Ovary (tissue), 9 donors: ENCODE data around the gene FUT1. TPM values are rescaled to one million over a fixed set of nuclear protein-coding genes. Genes with fewer than 3 reads are reported as not detected.
A peak's percentile ranks its signal among the peaks of the same experiment; 100 is the strongest.

ENCODE experiments used
- DNase-seq, 5 donors: peaks; one replicate each; pipeline ENCODE4 v3.0.0-alpha.2; 2019 to 2020
- H3K27ac ChIP-seq, 2 donors: fragments of 200-600 bp; one replicate each; pipeline versions ENCODE4 v1.5.1 to v1.8.0; 2019 to 2022
- H3K27me3 ChIP-seq: fragments of 200-600 bp; one replicate; pipeline ENCODE4 v1.8.0; 2022
- H3K36me3 ChIP-seq: fragments of 200-600 bp; sonication (generic); one replicate; pipeline ENCODE4 v1.5.1; 2019
- H3K4me1 ChIP-seq: one replicate; pipeline ENCODE4 v1.8.1; 2013; ENCODE audit warnings: mild to moderate bottlenecking, moderate library complexity; ENCODE audit not compliant: insufficient read depth
- H3K4me3 ChIP-seq: fragments of 200-600 bp; sonication (generic); one replicate; pipeline ENCODE4 v1.5.1; 2017
- H3K9me3 ChIP-seq, 2 donors: fragments of 200-600 bp in 1 of 2; sonication (generic) in 1 of 2; one replicate each; pipeline versions ENCODE4 v1.5.1 to v1.8.1; 2013 to 2019; ENCODE audit warnings: mild to moderate bottlenecking in 1 of 2, moderate library complexity in 1 of 2
- CTCF ChIP-seq, 3 donors: fragments of 450-650 bp in 2 of 3; fragments of 200-600 bp in 1 of 3; IDR thresholded peaks; one replicate each; pipeline versions ENCODE4 v1.5.1 to v1.8.0; 2016 to 2022; ENCODE audit warnings: antibody characterized with exemption in 3 of 3, mild to moderate bottlenecking in 1 of 3
- EP300 ChIP-seq: sonication (generic); formaldehyde crosslinking; IDR thresholded peaks from one replicate; pipeline ENCODE4 v1.6.1; 2017; ENCODE audit warnings: antibody characterized with exemption
- POLR2A ChIP-seq: fragments of 450-650 bp; IDR thresholded peaks from one replicate; pipeline ENCODE4 v1.6.1; 2017; ENCODE audit warnings: antibody characterized with exemption, mild to moderate bottlenecking, moderate library complexity
- WGBS, 3 donors: extraction: QIAGEN DNeasy Blood & Tissue Kit in 1 of 3; methylation state at CpG; one replicate each; pipeline versions ENCODE4 v1.1.5 to v1.1.7; 2013 to 2017; 5-methylcytosine and 5-hydroxymethylcytosine counted together
- intact Hi-C, 4 donors: fragments of 100-400 bp; cut with DNase I; formaldehyde crosslinking; loops; one replicate each; pipeline versions ENCODE4 v1.11.0 to v1.15.1; 2022 to 2023
- polyA plus RNA-seq, 2 donors: library from polyadenylated mRNA; stranded (reverse); fragments of 200-250 nt in 1 of 2; fragments of 350-450 nt in 1 of 2; fragmentation: Illumina TruSeq in 1 of 2; extraction: RNeasy Lipid Tissue Mini Kit (QIAGEN cat#74804) in 1 of 2; gene quantifications; one replicate each; pipeline ENCODE4 v1.2.3, GENCODE V29; 2013 to 2014
- total RNA-seq, 7 donors: library from RNA; depleted of rRNA in 2 of 7; stranded (reverse); fragments of >200 nt in 2 of 7; fragmentation: NEBNext Ultra II Directional in 3 of 7; extraction: Animal tissue kit (Norgen Biotek cat#: 25700) in 3 of 7; gene quantifications; one replicate each; pipeline versions ENCODE4 v1.1.0 to v1.2.4, GENCODE V29; 2016 to 2023
- donor health status: DM: no; HTN: no; CAD: no; lungs with moderate emphysema.
- donor health status: DM: no; HTN: no; CAD: no.
- donor health status: Bipolar disorder and iron deficiency.
- donor health status: DM: yes; HTN: yes; CAD: no.
- donor health status: DM: no; HTN: no; CAD: no.
- donor health status: DM: yes; HTN: yes; CAD: no.

The FUT1 gene
- total and polyA plus RNA-seq, 9 donors = 0.48 to 4.0 (median 1.3) TPM

- intact Hi-C loops = loop anchor here in 3 of 4 donors (2.0 to 5.0 kb wide), 3 partner anchors 62 to 92 kb away; partner anchors contain the start of gene CA11 (in 1 of the 3)
These were observed 12.9 kb downstream of the FUT1 start for GRCh38 chr19:48739404-48740163.

GRCh38 chr19:48738557-48739403 lies 13.7 kb downstream of the FUT1 start:
- intact Hi-C loops = loop anchor here in 3 of 4 donors (2.0 to 5.0 kb wide), 3 partner anchors 61 to 91 kb away; partner anchors contain the start of gene CA11 (in 1 of the 3)
- WGBS, 3 donors = 1 to 2% (median 1%) methylated on average over 47 to 94 of the region's 96 CpGs
- peak overlapping the region; percentile 44 for H3K4me3 ChIP-seq

More at GRCh38 chr19:48739404-48740163, 12.9 kb downstream of the FUT1 start:
- Histone ChIP-seq H3K27ac (peak overlapping the region in 1 of 2 donors; percentile 35), H3K4me3 (peak overlapping the region; percentile 44), H3K9me3 (no peaks in the 10 kb centered on the region), H3K36me3 (no peaks in the 10 kb centered on the region), H3K4me1 (no peaks in the 10 kb centered on the region), H3K27me3 (no peaks in the 10 kb centered on the region)
- peak in 1 of 5 donors; percentile 43 for DNase-seq
- no peak for TF ChIP-seq POLR2A
- TF ChIP-seq EP300 = no peak
- TF ChIP-seq CTCF (IDR thresholded peaks at IDR 0.05) = no peak
- 14 to 18% (median 15%) methylated on average over 38 to 51 of the region's 51 CpGs for WGBS, 3 donors

GRCh38 chr19:48737360-48737998 lies 15.0 kb downstream of the FUT1 start:
- no peak overlapping the region for H3K4me3 ChIP-seq
- TF ChIP-seq CTCF (IDR thresholded peaks at IDR 0.05) (no peak), POLR2A (no peak), EP300 (no peak)
- 37 to 50% (median 48%) methylated on average over 22 of the region's 22 CpGs for WGBS, 3 donors
- peak; percentile 63 to 84 (median 78) for DNase-seq
- H3K27me3 ChIP-seq = no peaks in the 10 kb centered on the region
- H3K27ac ChIP-seq = no peak overlapping the region
- no peaks in the 10 kb centered on the region for H3K4me1 ChIP-seq
- H3K36me3 ChIP-seq = no peaks in the 10 kb centered on the region
- H3K9me3 ChIP-seq = no peaks in the 10 kb centered on the region
- intact Hi-C loops = loop anchor here in 2 of 4 donors (5.0 kb wide), 2 partner anchors 60 to 90 kb away; partner anchors contain the start of gene CA11 (in 1 of the 2)

More at GRCh38 chr19:48738557-48739403, 13.7 kb downstream of the FUT1 start:
- Histone ChIP-seq H3K36me3 (no peaks in the 10 kb centered on the region), H3K27ac (peak overlapping the region; percentile 35 to 36), H3K9me3 (no peaks in the 10 kb centered on the region), H3K27me3 (no peaks in the 10 kb centered on the region), H3K4me1 (no peaks in the 10 kb centered on the region)
- TF ChIP-seq EP300 (no peak), POLR2A (peak; percentile 19), CTCF (IDR thresholded peaks at IDR 0.05) (peak; percentile 13 to 74 (median 66))
- peak; percentile 93 to 96 (median 94) for DNase-seq
